ENCODE data around the gene GCKR.

Gene GCKR

DNA sequence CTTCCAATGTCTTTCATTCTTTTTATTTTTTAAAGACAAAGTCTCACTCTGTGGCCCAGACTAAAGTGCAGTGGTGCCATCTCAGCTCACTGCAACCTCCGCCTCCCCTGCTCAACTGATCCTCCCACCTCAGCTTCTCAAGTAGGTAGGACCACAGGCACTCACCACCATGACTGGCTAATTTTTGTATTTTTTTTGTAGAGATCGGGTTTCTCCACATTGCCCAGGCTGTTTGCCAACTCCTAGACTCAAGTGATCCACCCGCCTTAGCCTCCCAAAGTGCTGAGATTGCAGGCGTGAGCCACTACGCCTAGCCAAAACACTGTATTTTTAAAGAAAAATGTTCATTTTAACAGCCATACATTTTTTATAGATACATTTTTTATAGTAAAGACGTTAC is 12.7 kb downstream of the GCKR start:
- no peak overlapping the region for H3K27ac ChIP-seq
- TF ChIP-seq, protein P1, sequence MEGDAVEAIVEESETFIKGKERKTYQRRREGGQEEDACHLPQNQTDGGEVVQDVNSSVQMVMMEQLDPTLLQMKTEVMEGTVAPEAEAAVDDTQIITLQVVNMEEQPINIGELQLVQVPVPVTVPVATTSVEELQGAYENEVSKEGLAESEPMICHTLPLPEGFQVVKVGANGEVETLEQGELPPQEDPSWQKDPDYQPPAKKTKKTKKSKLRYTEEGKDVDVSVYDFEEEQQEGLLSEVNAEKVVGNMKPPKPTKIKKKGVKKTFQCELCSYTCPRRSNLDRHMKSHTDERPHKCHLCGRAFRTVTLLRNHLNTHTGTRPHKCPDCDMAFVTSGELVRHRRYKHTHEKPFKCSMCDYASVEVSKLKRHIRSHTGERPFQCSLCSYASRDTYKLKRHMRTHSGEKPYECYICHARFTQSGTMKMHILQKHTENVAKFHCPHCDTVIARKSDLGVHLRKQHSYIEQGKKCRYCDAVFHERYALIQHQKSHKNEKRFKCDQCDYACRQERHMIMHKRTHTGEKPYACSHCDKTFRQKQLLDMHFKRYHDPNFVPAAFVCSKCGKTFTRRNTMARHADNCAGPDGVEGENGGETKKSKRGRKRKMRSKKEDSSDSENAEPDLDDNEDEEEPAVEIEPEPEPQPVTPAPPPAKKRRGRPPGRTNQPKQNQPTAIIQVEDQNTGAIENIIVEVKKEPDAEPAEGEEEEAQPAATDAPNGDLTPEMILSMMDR (conservative IDR thresholded peaks at IDR 0.05), result no peak

DNA sequence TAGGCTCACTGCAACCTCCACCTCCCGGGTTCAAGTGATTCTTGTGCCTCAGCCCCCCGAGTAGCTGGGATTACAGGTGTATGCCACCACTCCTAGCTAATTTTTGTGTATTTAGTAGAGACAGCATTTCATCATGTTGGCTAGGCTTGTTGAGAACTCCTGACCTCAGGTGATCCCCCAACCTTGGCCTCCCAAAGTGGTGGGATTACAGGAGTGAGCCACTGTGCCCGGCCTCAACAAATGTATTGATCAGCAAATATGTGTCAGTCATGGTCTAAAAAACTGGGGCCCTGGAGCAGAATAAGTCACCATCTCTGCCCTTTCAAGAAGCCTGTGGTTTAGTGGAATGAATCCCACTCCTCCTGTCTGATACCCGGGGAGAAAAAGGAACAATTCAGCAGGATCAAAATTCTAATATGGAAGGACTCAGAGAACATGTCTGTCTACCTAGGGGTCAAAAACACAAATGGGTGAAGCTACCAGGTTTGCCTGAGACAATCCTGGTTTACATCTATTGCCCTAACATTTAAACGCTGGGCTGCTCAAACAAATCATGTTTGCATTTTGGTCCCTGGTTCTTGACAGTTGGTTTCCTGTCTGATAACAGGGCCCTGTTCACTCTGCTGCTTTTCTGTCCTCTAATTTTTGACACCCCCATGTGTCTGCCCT is 21.6 kb downstream of the GCKR start:
- TF ChIP-seq, protein P1 (conservative IDR thresholded peaks at IDR 0.05), result no peak
- no peak overlapping the region for H3K27ac ChIP-seq

DNA sequence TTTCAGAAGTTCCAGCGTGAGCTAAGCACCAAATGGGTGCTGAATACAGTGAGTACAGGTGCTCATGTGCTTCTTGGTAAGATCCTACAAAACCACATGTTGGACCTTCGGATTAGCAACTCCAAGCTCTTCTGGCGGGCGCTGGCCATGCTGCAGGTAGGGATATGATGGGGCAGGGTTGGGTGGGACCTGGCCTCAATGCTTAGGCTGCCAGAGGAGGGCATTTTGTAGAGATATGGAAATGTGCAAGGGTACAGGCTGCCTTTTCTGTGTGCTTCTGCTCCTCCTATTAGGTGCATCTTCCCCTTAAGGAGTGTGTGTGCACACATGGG is 22.1 kb downstream of the GCKR start:
- H3K27ac ChIP-seq, result no peak overlapping the region
- TF ChIP-seq, protein P1 (conservative IDR thresholded peaks at IDR 0.05), result no peak

DNA sequence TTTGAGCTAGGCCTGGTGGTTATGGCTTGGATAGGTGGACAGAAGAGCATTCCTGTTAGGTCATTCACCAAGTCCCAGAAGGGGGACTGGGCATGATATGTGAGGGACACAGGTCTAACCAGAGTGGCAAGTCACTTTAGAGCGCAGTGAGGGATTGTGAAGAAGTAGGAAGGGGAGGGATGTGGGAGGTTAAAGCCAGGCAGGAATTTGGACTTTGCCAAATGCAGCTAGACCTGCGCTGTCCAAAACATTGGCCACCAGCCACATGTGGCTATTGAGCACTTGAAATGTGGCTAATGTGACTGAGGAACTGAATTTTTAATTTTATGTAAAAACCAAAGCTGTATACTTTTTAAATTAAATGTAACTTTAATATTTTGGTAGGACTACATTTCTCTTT is 23.7 kb downstream of the GCKR start:
- TF ChIP-seq, protein P1 (conservative IDR thresholded peaks at IDR 0.05), result no peak
- no peak overlapping the region for H3K27ac ChIP-seq

DNA sequence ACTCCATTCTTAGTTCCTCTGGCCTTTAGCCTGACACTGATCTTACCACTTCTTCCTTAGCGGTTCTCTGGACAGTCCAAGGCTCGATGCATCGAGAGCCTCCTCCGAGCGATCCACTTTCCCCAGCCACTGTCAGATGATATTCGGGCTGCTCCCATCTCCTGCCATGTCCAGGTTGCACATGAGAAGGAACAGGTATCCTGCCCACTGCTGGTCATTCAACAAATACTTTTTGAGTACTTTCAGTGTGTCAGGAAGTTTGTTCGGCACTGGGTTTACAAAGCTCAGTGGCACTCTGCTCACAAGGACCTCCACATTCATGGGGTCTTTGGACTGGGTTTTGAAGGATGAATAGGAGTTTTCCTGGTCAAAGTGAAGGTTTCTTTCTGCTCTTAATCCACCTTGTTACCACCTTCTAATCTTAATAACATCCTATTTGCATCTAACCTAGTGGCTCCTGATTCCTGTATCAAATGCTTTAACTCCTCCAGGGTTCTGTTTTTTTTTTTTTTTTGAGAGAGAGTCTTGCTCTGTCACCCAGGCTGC is 25.8 kb downstream of the GCKR start:
- H3K27ac ChIP-seq, result no peak overlapping the region
- TF ChIP-seq, protein P1 (conservative IDR thresholded peaks at IDR 0.05), result peak; percentile 11; the same call in 1 of the 2 replicates

DNA sequence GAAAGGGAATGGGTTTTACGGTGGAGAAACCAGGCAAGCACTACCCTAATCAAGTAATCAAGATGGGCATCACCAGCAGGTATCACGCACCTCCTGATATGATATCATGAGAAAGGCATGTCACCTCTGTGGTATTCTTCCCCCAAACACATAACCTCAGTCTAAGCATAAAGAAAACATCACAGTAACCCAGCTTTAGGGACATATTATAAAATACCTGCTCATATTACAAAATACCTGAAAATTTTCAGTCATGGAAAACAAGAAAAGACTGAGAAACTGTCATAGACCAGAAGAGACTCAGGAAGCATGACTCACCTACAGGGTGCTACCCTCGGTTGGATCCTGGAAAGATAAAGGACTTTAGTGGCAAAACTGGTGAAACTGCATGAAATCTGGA is 30.5 kb downstream of the GCKR start:
- no peak overlapping the region for H3K27ac ChIP-seq
- TF ChIP-seq, protein P1 (conservative IDR thresholded peaks at IDR 0.05), result no peak

DNA sequence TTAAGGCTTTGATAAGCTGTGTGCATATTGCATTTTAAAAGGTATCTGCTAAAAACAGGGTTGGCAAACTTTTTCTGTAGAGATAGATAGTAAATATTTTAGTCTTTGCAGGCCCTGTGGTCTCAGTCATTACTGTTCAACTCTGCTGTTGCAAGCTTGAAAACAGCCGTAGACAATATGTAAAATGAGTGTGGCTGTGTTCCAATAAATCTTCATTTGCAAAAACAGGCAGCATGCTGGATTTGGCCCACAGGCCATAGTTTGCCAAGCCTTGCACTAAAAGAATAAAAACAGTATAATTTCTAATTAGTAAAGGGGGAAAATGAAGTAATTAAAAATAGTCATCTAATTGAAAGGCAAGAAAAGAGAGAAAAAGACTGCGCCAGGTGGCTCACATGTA is 35.3 kb downstream of the GCKR start:
- H3K27ac ChIP-seq, result no peak overlapping the region
- TF ChIP-seq, protein P1 (conservative IDR thresholded peaks at IDR 0.05), result no peak

All from VCaP (cell line).